ENCODE measurements around the gene TNPO2.
"Not testable (repeated sequence)": the region's sequence is repeated elsewhere in the genome, so short reads cannot be mapped to it uniquely, and the experiment has no call there.

TNPO2 gene

GRCh38 chr19:12705169-12705568 is 18.6 kb downstream of the TNPO2 start:
- DNase-seq: no peak

GRCh38 chr19:12703046-12703445 is 20.7 kb downstream of the TNPO2 start:
- no peak for DNase-seq

GRCh38 chr19:12701596-12702282 is 22.0 kb downstream of the TNPO2 start:
- no peak for DNase-seq

- DNase-seq: no peak
Observed at GRCh38 chr19:12698138-12698537, 25.6 kb downstream of the TNPO2 start.

- DNase-seq: not testable (repeated sequence)
Observed at GRCh38 chr19:12697425-12697824, 26.3 kb downstream of the TNPO2 start.

- DNase-seq: peak; percentile 95
Observed at GRCh38 chr19:12696366-12697335, 27.1 kb downstream of the TNPO2 start, which contains the start of gene FBXW9. TSS of gene FBXW9 (minus strand) at chr19:12696631. CDS start at chr19:12696581, 50 bp downstream.

- DNase-seq: no peak
Observed at GRCh38 chr19:12695997-12696365, 27.8 kb downstream of the TNPO2 start.

- DNase-seq: no peak
Observed at GRCh38 chr19:12695514-12695913, 28.2 kb downstream of the TNPO2 start.

GRCh38 chr19:12695096-12695495 is 28.6 kb downstream of the TNPO2 start:
- DNase-seq: no peak

GRCh38 chr19:12694641-12695040 is 29.1 kb downstream of the TNPO2 start:
- no peak for DNase-seq

GRCh38 chr19:12692960-12693359 is 30.8 kb downstream of the TNPO2 start:
- no peak for DNase-seq

- no peak for DNase-seq
Observed at GRCh38 chr19:12689581-12690216, 34.0 kb downstream of the TNPO2 start.

- DNase-seq: no peak
Observed at GRCh38 chr19:12689012-12689411, 34.7 kb downstream of the TNPO2 start.

GRCh38 chr19:12687496-12688196 is 36.1 kb downstream of the TNPO2 start, which contains the start of gene GNG14:
TSS of gene GNG14 (plus strand) at chr19:12687998. CDS start at chr19:12688049, 51 bp downstream.
- DNase-seq: no peak

- DNase-seq: no peak
Observed at GRCh38 chr19:12685831-12686230, 37.9 kb downstream of the TNPO2 start.

- peak; percentile 83 for DNase-seq
Observed at GRCh38 chr19:12681074-12681987, 42.4 kb downstream of the TNPO2 start, which contains the start of gene DHPS. TSS of gene DHPS (minus strand) at chr19:12681880. CDS start at chr19:12681766, 114 bp downstream.

GRCh38 chr19:12680034-12680433 is 43.7 kb downstream of the TNPO2 start:
- DNase-seq: no peak

GRCh38 chr19:12678039-12678438 is 45.7 kb downstream of the TNPO2 start:
- DNase-seq: not testable (repeated sequence)

GRCh38 chr19:12676928-12677327 is 46.8 kb downstream of the TNPO2 start:
- DNase-seq: no peak

- DNase-seq: peak; percentile 76
Observed at GRCh38 chr19:12676384-12676792, 47.3 kb downstream of the TNPO2 start.

GRCh38 chr19:12675940-12676339 is 47.8 kb downstream of the TNPO2 start:
- no peak for DNase-seq

Measured in effector CD8-positive, alpha-beta T cell (primary cell).